K562 (cell line): Measurements from ENCODE around the gene IL37. TPM values are rescaled to one million over a fixed set of nuclear protein-coding genes. Genes with fewer than 3 reads are reported as not detected.
A peak's percentile ranks its signal among the peaks of the same experiment; 100 is the strongest.

Experiments
- COPS2 ChIP-seq: fragments of 450-650 bp; conservative IDR thresholded peaks from 2 replicates; pipeline ENCODE4 v1.6.1; 2016; ENCODE audit warnings: mild to moderate bottlenecking, moderate library complexity
- CTCF ChIP-seq, 3 experiments: IDR thresholded peaks in 2 of 3; conservative IDR thresholded peaks in 1 of 3; 2 replicates each; pipeline ENCODE4 v1.5.1; 2011 to 2012; ENCODE audit warnings: low read length in 3 of 3, mild to moderate bottlenecking in 3 of 3, control low read depth in 2 of 3, improper control_type of control experiment in 1 of 3, inconsistent platforms in 1 of 3, low read depth in 1 of 3, mixed read lengths in 1 of 3, moderate library complexity in 1 of 3; ENCODE audit not compliant: insufficient read depth in 2 of 3
- PTBP1 ChIP-seq: fragments of 200-400 bp; formaldehyde crosslinking; IDR thresholded peaks from 2 replicates; pipeline ENCODE4 v1.6.1; 2017; ENCODE audit warnings: low read depth, low read length
- PTTG1 ChIP-seq: fragments of 450-650 bp; IDR thresholded peaks from 2 replicates; pipeline ENCODE4 v1.6.1; 2016; ENCODE audit warnings: low read depth, mild to moderate bottlenecking, missing genetic modification characterization, missing compliant biosample characterization
- RAD21 ChIP-seq, 2 experiments: fragments of 250-450 bp in 1 of 2; fragments of 450-650 bp in 1 of 2; sonication (Bioruptor Pico) in 1 of 2; formaldehyde crosslinking in 1 of 2; IDR thresholded peaks in 1 of 2; conservative IDR thresholded peaks in 1 of 2; 2 replicates each; pipeline versions ENCODE4 v1.4.0 to v1.8.0; 2020 to 2022; ENCODE audit warnings: mild to moderate bottlenecking in 2 of 2, moderate library complexity in 1 of 2
- RB1 ChIP-seq: fragments of 450-650 bp; IDR thresholded peaks from 2 replicates; pipeline ENCODE4 v1.6.1; 2017; ENCODE audit warnings: low read depth, mild to moderate bottlenecking
- RCOR1 ChIP-seq, 2 experiments: IDR thresholded peaks; 2 replicates each; pipeline ENCODE4 v1.6.1; 2012; ENCODE audit warnings: low read depth in 2 of 2, low read length in 2 of 2, borderline replicate concordance in 1 of 2, improper control_type of control experiment in 1 of 2
- STAG1 ChIP-seq: sonication (generic); formaldehyde crosslinking; IDR thresholded peaks from 2 replicates; pipeline ENCODE4 v1.5.0; 2020; ENCODE audit warnings: missing genetic modification reagents, borderline replicate concordance
- TEAD1 ChIP-seq, 2 experiments: fragments of 450-650 bp in 1 of 2; sonication (generic) in 1 of 2; formaldehyde crosslinking; IDR thresholded peaks; 2 replicates each; pipeline versions ENCODE4 v1.4.0 to v1.8.0; 2020 to 2022; ENCODE audit warnings: mild to moderate bottlenecking in 2 of 2, missing genetic modification reagents in 1 of 2
- TFAP4 ChIP-seq: sonication (generic); formaldehyde crosslinking; IDR thresholded peaks from 2 replicates; pipeline ENCODE4 v1.8.0; 2022; ENCODE audit warnings: missing genetic modification reagents, mild to moderate bottlenecking, moderate library complexity, borderline replicate concordance
- YBX1 ChIP-seq: fragments of 450-650 bp; IDR thresholded peaks from 2 replicates; pipeline ENCODE4 v1.7.1; 2016; ENCODE audit warnings: mild to moderate bottlenecking
- polyA plus RNA-seq, 8 experiments: library from polyadenylated mRNA; depleted of rRNA in 4 of 8; stranded (reverse) in 5 of 8; unstranded in 3 of 8; fragments of >200 nt; fragmentation: Nextera tagmentation in 2 of 8; fragmentation: Illumina TruSeq in 1 of 8; extraction: Ambion mirVana in 2 of 8; extraction: Trizol in 1 of 8; gene quantifications; 2 replicates each; pipeline versions ENCODE4 v1.2.1 to v1.2.3, GENCODE V29; 2011 to 2014; ENCODE audit warnings: inconsistent platforms in 1 of 8, missing spikeins in 1 of 8
- total RNA-seq, 7 experiments: library from RNA; depleted of rRNA in 6 of 7; stranded (reverse); fragments of >200 nt in 6 of 7; fragmentation: Illumina TruSeq in 2 of 7; extraction: Trizol in 2 of 7; gene quantifications; 2 replicates each; pipeline versions ENCODE4 v1.2.1 to v1.2.3, GENCODE V29; 2011 to 2021; ENCODE audit warnings: low replicate concordance in 1 of 7

The IL37 gene
- total and polyA plus RNA-seq, 9 of the 15 experiments (the other 6 are each of a cell fraction or from before 2014, with no cell fraction given): not detected

DNA sequence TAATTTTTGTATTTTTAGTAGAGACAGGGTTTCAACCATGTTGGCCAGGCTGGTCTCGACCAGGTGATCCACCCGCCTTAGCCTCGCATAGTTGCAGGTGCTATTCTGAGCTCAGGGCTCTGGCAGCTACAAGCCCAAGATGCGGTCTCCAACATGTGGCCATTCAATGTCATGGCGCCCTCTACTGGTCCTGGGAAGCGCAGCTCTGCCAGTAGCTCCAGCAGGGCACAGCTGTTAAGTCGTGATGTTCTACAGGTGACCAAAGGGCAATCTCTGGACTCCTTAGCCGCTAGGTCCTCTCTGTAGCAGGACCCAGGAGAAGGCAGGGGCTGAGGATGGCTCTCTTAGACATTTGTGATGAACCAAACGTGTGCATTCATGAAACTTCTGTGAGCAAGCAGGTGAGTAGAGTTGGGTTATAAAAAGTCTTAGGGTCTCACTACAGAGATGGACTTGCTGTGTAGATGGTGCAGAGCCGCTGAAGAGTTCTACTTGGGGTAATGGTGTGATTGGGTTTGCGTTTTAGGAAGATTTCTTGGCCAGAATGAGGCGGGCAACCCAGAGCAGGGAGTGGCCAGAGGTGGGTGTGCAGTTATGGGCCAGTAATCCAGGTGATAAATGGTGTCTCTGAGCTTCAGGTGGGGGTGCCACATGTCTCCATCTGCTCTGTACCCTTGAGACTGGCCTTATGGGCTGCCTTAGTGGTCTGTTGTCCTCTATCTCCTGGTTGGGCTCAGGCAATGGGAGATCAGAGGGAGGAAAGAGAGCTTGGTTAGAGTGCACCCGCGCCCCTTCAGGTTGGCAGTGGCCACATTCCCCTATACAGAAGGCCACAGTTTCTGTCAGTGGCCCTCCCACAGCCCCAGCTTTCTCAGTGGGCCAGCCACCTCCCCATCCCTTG, 31.0 kb downstream of the IL37 start (continued):
- TF ChIP-seq TFAP4 (CRISPR knock-in tag) (peak; percentile 92), YBX1 (no peak), RAD21 (CRISPR knock-in tag; conservative IDR thresholded peaks at IDR 0.05 in 1 of 2, IDR thresholded peaks at IDR 0.05 in 1 of 2) (peak; percentile 82 to 91), RB1 (0 out of 2 replicates have a peak, but pooled peaks have one; percentile 54), STAG1 (peak; percentile 84; the same call in 1 of the 2 replicates), PTTG1 (tag) (no peak), CTCF (IDR thresholded peaks at IDR 0.05 in 2 of 3, conservative IDR thresholded peaks at IDR 0.05 in 1 of 3; ENCODE audit: insufficient read depth in 2 of 3, low read depth in 1 of 3, low read length in 3 of 3) (peak; percentile 87 to 94 (median 92)), RCOR1 (IDR thresholded peaks at IDR 0.05; ENCODE audit: borderline replicate concordance in 1 of 2, low read depth in 2 of 2, low read length in 2 of 2) (0 out of 4 replicates have a peak, but pooled peaks of 1 of the 2 experiments have one; percentile 41), TEAD1 (CRISPR knock-in tag; IDR thresholded peaks at IDR 0.05) (0 out of 4 replicates have a peak, but pooled peaks of 1 of the 2 experiments have one; percentile 34), COPS2 (no peak), PTBP1 (no peak)
- TF ChIP-seq, all 486 proteins: peak for 23
